BJ (cell line): ENCODE data around the gene SMAD6. TPM values are rescaled to one million over a fixed set of nuclear protein-coding genes. Genes with fewer than 3 reads are reported as not detected.

Source experiments
- CTCF ChIA-PET: fragments of 350-600 bp; formaldehyde crosslinking; extraction: SDS; loops from one replicate; lab custom pipeline; 2021; ENCODE audit warnings: antibody characterized with exemption, inconsistent platforms; lab: Yijun Ruan, JAX
- POLR2A ChIA-PET: fragments of 300-600 bp; sonication (Branson Sonifier 250); formaldehyde crosslinking; extraction: SDS; loops from one replicate; lab custom pipeline; 2021; ENCODE audit warnings: antibody characterized with exemption; lab: Charles Lee
- DNase-seq: peaks from one replicate; pipeline ENCODE4 v3.0.0-alpha.2; 2011; ENCODE audit warnings: low read depth
- H3K27me3 ChIP-seq: 2 replicates; pipeline ENCODE4 v1.6.0; 2011; ENCODE audit warnings: low read length; ENCODE audit not compliant: control insufficient read depth, insufficient read depth
- H3K36me3 ChIP-seq: 2 replicates; pipeline ENCODE4 v1.5.1; 2011; ENCODE audit warnings: low read length; ENCODE audit not compliant: control insufficient read depth, insufficient read depth
- H3K4me3 ChIP-seq: 2 replicates; pipeline ENCODE4 v1.5.1; 2011; ENCODE audit warnings: low read depth, mild to moderate bottlenecking, control low read depth, low read length
- polyA plus RNA-seq: library from polyadenylated mRNA; depleted of rRNA; stranded (reverse); fragments of >200 nt; gene quantifications from 2 replicates; pipeline ENCODE4 v1.2.3, GENCODE V29; 2011
- TF ChIP-seq, protein P1 (sequence below): IDR thresholded peaks from 2 replicates; pipeline ENCODE4 v1.5.1; 2011; ENCODE audit warnings: low read depth, mild to moderate bottlenecking, control low read depth, inconsistent platforms, low read length, moderate library complexity; ENCODE audit not compliant: insufficient read depth

Gene SMAD6
- polyA plus RNA-seq, 1 experiment = 3.8 TPM

DNA sequence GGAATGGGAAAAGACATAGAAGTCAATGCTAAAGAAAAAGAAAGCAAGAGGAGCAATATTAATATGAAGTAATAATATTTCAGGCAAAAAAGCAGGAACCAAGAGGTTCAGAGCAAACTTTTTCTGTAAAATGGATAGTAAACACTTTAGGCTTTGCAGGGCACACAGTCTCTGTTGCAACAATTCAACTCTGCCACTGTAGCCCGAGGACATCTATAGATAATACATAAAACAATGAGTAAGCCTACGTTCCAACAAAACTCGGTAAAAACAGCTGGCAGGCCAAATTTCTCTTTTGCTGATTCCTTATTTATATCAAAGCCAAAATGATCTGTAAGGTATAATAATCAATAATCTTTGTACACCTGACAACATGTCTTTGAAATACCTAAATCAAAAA is 56.8 kb downstream of the SMAD6 start:
- ChIA-PET CTCF (interaction anchor here (3.6 kb wide), 1 partner anchor 15 kb away, joined by 14 read pairs; no protein-coding TSS in a partner anchor), POLR2A (no interaction called here)
- Histone ChIP-seq H3K27me3 (no peaks in the 10 kb centered on the region), H3K4me3 (no peak overlapping the region), H3K36me3 (peaks cover 7% of the 10 kb centered on the region)
- TF ChIP-seq, protein P1, sequence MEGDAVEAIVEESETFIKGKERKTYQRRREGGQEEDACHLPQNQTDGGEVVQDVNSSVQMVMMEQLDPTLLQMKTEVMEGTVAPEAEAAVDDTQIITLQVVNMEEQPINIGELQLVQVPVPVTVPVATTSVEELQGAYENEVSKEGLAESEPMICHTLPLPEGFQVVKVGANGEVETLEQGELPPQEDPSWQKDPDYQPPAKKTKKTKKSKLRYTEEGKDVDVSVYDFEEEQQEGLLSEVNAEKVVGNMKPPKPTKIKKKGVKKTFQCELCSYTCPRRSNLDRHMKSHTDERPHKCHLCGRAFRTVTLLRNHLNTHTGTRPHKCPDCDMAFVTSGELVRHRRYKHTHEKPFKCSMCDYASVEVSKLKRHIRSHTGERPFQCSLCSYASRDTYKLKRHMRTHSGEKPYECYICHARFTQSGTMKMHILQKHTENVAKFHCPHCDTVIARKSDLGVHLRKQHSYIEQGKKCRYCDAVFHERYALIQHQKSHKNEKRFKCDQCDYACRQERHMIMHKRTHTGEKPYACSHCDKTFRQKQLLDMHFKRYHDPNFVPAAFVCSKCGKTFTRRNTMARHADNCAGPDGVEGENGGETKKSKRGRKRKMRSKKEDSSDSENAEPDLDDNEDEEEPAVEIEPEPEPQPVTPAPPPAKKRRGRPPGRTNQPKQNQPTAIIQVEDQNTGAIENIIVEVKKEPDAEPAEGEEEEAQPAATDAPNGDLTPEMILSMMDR = no peak
- no peak for DNase-seq

DNA sequence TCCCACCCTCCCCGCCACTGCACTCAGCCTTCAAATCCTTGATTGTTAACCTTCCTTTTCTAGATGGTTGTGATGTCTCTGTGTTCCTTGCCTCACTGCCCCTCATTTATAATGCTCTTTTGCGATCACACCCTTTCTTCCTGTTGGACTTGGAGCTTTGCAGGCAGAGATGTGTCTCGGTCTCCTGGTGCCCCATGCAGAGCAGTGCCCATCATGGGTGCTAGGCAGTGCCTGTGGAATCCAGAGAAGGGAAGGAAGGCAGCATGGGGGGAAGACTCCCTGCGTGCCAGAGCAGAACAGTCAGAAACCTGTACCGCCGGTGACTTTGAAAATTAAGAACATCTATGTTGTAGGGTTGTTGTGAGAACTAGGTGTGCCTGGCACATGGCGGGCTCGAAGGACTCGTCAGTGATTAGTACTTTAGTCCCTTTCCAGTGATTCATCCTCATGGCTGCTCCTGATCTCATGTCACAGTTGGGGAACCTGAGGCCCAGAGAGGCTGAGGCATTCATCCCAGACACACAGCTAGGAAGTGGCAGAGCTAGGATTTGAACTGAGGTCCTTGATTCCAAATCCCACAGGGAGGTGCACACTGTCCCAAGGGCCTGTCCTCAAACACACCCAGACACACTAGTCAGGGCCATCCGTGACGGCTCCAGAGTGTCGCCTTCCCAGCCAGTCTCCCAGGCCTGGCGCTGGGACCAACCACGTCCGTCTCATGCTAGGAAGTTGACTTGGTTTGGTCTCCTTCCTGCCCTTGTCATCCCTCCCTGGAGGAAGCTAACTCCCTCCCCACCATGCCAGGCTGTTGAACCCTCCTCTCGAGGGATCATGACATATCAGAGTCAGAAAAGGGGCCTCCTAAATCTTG is 58.3 kb downstream of the SMAD6 start:
- POLR2A ChIA-PET = no interaction called here
- CTCF ChIA-PET = interaction anchor here (1.0 to 3.6 kb wide), 4 partner anchors 12 to 79 kb away, joined by 3 to 14 read pairs (median 3); no protein-coding TSS in a partner anchor
- TF ChIP-seq, protein P1 = no peak
- no peaks in the 10 kb centered on the region for H3K27me3 ChIP-seq
- peaks cover 5% of the 10 kb centered on the region for H3K36me3 ChIP-seq
- DNase-seq = no peak
- H3K4me3 ChIP-seq = no peak overlapping the region

DNA sequence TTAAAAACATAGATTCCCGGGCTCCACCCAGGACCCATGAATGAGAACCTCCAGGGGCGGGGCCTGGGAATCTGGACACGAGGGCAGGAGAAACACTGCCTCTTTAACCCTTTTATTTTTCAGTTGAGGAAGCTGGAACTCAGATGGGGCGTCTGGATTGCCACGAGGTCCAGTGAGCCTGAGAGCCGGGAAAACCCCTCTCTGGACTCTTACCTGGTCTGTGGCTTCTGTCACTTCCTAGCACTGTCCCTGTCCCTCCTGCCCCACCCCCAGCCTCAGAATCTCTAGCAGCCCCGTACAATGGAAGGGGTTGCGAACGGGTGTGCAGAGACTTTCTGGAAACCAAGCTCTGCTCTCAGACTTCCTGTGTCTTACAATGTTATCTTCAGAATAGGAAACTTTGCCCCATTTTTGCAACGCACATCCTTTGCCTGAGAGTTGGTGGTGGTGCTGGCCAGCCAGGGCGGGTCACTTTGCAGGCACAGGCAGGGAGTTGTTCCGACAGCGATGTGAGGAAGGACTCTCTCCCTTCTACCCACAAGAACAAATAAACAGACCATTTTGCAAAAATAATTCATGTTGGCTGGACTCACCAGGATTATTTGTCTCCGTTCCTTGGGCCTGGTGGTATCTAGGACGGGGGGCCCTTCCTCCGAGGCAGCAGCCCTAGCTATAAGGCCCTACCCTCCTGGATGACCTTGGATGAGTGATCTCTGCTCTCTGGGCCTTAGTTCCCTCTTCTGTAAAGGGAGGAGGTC is 59.1 kb downstream of the SMAD6 start:
- peaks cover 4% of the 10 kb centered on the region for H3K36me3 ChIP-seq
- no peaks in the 10 kb centered on the region for H3K27me3 ChIP-seq
- H3K4me3 ChIP-seq = no peak overlapping the region
- TF ChIP-seq, protein P1 = no peak
- POLR2A ChIA-PET = no interaction called here
- no peak for DNase-seq
- CTCF ChIA-PET = interaction anchor here (1.0 to 1.4 kb wide), 3 partner anchors 12 to 78 kb away, joined by 3 read pairs; no protein-coding TSS in a partner anchor

DNA sequence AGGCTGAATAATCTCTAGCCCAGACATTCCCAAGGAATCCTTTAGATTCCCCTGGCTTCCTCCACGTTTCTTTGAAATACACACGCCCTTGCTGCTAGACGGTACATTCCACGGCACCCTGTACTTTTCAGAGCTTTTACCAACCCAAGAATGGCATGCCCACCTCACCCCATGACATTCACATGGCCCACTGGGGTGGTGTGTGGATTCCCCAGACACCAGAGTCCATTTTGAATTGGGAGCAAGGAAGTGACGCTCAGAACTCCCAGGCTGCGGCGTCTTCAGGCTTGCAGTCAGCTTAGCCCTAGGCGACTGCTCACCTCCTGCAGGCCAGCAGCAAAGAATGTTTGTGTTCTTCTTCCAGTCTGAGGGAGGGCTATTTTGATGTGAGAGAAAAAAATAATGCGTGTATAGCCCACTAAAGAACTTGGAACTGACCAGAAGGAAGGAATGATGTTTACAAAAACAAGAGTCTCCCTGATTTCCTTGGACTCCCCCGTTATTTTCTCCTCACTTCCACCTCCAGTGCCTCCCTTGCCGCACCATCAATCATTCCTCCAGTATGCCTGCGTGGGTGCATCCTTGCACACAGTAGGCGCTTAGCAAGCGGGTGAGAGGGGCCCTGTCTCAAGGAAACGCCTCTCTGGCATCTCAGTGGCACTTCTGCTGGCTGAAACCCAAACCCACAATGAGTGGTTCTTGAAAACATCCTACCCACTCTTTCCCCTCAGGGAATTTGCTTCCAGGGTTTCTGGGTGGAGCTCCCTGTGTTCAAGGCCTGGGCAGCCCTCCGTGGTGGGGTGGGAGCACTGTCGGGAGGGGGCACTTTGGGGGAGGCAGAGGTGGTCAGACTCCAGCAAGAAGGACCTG is 59.9 kb downstream of the SMAD6 start:
- ChIA-PET POLR2A (interaction anchor here (0.6 kb wide), 1 partner anchor 762 kb away, joined by 12 read pairs; no protein-coding TSS in a partner anchor), CTCF (interaction anchor here (0.6 to 1.4 kb wide), 6 partner anchors 11 to 77 kb away, joined by 3 read pairs; no protein-coding TSS in a partner anchor)
- Histone ChIP-seq H3K36me3 (peaks cover 4% of the 10 kb centered on the region), H3K4me3 (no peak overlapping the region), H3K27me3 (no peaks in the 10 kb centered on the region)
- TF ChIP-seq, protein P1 = no peak
- DNase-seq = no peak
